CD1c-positive myeloid dendritic cell (primary cell): ENCODE measurements around the gene ETV3L.
"Not testable (repeated sequence)": the region's sequence is repeated elsewhere in the genome, so short reads cannot be mapped to it uniquely, and the experiment has no call there.

ENCODE experiments used
- DNase-seq: peaks from one replicate; pipeline ENCODE4 v3.0.0-alpha.2; 2016; ENCODE audit errors: extremely low spot score

ETV3L gene

DNA sequence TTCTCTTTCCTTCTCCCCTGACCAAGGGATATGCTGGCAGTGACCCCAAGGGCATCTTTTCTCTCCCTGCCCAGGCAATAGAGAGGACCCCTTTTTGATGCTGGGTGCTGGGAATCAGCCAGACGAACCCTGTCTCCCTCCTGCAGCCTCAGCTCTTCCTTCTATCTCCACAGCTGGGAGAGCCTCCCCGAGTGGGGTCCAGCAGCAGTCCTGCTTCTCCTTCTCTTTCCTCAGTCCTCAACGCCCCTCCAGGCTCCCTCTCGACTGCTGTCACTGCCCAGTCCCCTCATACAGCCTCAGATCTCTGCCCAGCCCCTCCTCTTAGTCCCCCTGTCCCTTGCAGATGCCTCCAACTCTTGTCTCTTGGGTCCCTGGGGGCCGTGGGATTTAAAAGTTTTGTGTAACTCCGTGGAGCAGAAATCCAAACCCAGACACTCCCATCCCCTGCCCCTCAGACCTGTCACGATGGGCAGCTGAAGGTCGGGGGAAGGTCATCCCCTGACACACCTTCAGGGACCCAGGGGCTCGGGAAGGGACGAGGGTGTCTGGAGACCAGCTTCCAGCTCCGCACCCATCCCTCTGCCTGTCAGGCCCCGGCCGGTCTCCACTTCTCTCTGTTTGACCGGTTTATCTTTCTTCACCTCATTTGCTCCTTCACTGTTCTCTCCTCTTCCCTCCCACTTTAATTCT lies 5.8 kb upstream of the ETV3L start:
- no peak for DNase-seq

DNA sequence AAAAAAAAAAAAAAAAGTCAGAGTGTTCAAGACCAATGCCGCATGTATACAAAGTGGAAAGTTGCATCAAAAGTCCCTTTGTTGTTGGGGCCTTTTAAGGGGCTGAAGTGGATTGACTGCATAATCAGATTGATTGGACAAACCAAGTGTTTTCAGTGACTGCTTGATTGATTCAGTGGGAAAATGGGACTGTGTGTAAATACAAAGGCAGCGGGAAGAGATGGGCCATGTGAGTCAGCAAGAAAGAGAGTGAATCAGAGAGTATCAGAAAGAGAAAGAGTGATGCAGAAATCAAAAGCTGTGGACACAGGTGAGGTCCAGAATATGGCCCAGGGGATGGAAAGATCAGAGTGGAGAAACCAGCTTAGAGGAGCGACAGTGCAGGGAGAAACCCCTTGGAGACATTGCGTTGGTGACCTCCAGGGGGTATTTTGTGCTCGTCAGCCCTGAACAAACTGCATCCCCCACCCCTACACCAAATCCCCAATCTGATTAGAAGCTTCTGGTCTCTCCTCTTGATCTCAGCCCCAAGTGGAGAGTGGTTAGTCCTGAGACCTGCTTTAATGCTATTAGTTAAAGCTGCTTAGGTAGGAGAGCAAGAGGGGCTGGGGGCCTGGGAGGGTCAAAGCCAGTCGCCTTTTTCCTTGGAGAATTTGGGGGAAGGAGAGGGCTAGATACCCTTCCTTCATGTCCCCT lies 5.1 kb upstream of the ETV3L start:
- DNase-seq: no peak

DNA sequence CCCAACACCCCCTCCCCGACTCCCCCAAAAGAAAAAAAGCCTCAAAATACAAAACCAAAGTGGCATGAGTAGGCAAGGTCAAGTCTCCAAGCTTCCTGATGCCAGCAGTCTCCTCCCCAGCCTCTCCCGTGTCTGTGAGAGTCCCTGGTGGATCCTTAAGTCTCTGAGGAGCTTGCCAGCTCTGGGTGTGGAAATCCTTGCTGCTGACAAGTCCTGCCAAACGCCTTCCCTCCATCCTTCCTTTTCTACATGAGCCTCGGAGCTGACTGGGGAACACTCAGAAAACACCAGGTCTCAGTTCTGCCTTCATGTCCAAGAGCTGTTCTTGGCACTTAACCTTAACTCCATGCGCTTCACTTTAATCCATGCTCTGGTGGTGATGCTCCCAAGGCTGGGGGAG lies 3.7 kb upstream of the ETV3L start:
- no peak for DNase-seq

DNA sequence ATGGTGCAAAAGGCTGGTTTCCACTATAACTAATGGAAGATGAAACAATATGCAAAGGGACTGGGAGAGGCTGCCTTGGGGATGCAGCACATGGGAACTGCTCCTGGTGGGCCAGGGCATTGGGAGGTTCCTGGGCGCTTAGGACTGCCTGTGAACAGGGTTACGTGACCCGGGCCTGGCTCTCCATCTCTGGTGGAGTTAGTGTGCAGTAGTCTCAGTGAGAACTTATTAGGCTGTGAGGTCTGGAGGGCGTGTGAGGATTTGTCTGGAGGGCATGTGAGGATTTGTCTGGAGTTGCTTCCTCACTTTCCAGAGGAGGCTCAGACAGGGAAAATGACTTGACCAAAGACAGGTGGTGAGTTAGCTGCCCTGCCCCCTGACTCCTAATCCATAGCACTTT lies 1.5 kb upstream of the ETV3L start:
- no peak for DNase-seq

DNA sequence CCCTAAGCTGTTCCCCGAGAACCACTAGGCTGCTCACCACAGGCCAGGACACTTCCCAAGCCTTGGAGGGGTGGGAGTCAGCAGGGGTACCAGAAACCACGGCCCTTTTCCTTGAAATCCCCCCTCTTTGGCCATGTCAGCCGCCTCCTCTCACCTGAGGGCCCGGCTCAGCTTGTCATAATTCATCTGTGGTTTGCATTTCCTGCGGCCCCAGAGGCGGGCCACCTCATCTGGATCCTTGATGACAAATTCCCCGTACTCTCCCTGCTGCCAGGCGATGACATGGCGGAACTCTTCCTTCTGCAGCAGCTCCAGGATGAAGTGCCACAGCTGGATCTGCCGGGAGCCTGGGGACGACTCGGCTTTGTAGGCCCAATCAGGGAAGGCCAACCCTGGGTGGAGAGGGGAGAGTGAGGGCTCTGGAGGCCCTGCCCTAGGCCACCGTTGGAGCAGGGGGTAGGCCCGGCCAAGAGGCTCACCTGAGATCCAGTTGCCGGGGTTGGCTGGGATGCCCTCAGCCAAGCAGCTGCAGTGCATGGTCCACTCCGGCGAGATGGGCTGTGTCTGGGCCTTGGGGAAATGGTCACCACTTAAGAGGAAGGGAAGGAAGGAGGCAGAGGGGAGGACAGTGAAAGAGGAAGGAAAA lies 498 bp downstream of the ETV3L start:
- DNase-seq: not testable (repeated sequence)

DNA sequence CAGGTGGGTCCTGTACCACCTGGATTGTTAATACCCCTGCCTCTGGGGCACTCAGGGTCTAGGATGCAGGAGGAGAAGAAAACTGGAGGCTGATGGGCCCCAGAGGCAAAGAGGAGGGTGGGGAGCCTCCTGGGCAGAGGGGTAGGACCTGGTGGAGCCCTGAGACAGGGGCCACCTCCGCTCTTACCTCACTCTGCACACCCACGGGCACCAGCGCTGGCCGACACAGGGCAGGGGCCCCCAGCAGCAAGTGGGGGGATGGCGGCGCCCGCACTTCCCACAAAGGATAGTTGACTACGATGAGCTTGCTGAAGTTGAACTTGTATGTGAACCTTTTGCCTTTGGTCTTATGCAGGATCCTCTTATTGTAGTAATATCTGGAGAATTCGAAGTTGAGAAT lies 1.1 kb downstream of the ETV3L start:
- DNase-seq: no peak

DNA sequence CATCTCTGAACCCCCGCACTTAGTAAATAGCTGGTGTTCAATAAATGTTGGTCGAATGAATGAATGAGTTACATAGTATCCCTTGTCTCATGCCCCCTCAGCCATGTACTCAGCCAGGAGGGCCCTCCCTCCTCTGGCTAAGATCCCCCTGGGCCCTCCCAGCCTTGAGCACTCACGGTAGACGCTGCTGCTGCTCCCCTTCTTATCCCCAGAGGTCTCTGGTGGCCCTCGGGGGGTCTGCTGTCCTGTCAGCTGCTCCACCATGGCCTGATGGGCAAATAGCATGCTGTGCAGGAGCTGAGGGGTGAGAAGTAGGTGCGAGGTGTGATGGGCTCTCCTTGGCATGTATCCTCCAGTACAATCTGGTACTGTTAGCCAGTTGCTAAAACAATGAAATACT lies 1.9 kb downstream of the ETV3L start:
- no peak for DNase-seq

DNA sequence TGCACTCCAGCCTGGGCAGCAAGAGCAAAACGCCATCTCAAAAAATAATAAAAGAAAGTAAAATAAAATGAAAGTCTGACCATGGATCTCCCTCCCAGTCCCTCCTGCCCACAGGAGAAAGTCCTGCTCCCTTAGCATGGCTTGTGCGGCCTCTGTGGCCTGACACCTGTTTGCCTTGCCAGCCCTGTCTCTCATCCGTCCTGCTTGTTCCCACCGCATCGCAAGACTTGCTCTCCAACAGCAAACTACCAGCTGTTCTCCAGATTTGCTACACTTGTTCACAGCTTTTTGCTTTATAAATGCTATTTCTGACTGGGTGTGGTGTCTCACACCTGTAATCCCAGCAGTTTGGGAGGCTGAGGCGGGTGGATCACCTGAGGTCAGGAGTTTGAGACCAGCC lies 2.7 kb downstream of the ETV3L start:
- no peak for DNase-seq

DNA sequence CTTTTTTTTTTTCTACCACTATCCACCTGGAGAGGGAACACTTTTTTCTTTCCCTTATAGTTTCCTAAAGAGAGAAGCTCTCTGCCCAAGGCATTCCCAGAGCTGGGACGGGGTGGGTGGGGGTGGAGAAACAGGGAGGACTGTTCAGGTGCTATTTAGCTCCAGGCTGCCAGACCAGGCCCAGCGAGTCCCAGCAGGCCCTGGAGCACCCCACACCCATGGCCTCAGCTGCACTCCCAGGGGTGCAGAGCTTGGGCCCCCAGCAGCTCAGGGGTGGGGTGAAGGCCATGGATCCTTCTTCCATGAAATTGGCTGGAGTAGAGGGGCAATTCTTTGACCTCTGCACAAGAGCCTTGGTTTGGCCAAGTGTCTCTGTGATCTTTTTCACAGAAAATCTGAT lies 4.1 kb downstream of the ETV3L start:
- no peak for DNase-seq

DNA sequence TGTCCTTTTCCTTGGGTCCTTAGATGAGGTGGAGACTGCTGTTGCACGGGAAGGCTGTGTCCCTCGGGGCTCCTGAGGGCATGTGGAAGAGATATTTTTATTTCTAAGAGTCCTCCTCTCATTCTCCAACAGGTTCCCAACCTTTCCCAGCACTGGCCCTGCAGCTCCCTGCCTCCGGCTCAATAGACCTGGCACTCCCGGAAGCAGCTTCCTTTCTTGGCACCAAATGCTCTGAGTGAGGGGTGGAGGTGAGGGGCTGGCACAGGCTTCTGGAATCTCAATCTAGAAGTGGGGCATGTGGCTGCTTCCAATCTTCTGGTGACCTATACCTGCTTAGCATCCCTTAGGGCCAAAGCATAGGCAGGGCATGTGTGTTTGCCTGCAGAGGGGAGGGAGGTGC lies 4.5 kb downstream of the ETV3L start:
- DNase-seq: no peak

DNA sequence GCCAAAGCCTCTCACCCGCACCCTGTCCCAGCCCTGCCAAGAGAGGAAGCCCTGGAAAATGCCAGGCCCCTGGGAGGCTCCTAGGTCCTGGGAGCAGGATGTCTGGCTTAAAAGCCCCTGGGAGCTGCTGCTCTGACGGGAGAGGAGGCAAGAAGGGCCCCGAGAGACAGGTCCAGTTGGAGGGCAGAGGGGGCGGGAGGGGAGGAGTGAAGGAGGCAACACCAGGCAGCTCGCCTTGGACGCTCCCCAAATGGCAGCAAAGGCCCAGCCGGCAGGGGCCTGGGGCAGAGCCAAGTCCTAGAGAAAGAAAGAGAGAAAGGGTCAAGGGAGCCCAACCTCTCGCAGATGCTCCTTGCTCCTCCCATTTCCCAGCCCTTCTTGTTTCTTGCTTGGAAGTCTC lies 6.8 kb downstream of the ETV3L start:
- DNase-seq: no peak

DNA sequence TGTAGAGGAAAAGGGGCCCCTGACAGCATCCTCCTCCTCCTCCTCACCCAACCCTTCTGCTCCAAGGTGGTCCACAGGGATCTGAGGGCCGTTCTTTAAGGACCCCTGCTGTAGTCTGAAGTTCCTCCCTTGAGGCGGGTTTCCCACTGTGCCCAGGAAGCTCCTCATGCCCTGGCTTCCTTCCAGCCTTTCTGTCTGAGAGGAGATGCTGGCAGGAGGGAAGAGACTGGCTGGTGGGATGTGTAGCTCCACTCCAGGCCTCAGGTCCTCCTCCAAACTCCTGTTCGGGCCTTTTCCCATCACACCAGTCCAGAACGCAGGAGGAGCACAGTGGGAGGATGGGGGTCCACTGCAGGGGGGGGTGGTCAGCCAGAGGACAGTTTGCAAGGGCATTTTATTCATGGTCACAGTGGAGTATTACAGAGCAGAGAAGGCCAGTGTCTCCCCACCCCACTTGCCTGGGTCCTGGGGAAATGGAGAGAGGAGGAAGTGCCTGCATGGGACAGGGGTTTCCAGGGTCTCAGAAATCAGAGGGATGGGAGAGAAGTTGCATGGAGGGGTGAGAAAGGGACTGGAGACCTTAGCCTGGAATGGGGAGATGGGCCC lies 7.8 kb downstream of the ETV3L start:
- DNase-seq: no peak

DNA sequence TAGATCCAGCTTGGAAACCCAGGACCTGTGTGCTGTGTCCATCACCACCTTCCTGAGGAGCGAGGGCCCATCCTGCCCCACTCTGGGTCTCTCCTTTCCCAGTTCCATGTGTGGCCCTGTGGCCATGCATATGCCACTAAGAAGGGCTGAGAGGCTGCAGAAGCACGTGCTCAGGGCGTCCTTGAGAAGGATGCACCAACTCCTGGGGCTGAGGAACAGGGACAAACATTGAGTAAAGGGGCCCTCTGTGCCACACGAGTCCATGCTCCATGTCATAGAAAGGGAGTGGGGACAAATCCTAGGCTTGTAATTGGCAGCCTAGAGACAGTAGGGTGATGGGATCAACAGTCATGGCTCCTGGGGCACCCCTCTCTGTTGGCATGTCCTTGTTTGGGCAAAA lies 8.4 kb downstream of the ETV3L start:
- no peak for DNase-seq

DNA sequence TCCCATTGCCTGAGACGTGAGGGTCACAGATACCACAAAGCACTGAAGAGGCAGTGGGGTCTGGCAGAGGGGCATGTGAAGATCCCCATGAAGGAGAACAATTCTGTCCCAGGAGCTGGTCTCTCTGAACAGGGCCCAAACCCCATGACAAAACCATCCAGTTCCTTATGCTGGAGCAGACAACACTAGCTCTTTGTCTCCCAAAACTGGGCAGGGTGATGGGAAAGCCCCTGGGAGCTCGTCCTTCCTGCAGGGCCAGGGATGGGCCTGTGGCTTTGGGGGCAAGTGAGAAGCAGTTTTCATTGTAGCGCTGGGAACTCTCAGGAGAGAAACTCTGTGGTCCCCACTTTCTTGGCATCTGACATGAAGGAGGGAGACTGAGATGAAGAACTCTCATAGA lies 8.8 kb downstream of the ETV3L start:
- no peak for DNase-seq

DNA sequence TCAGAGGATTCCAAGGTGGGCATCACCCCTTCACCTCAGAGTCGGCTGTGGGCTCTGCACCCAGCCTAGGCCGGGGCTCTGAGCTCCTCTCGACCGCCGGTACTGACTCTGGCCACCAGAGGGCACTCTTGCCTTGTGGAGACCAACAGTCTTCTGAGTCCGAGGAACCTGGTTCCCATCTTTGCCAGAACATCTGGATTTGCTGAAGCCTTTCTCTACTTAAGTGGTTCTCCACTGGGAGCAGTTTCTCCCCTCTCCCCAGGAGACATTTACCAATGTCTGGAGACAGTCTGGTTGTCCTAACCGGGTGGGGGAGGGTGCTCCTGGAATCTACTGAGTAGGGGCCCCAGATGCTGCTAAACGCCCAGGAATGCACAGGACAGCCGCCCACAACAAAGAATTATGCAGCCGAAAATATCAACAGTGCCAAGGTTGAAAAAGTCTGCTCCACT lies 9.4 kb downstream of the ETV3L start:
- peak; percentile 90 for DNase-seq

DNA sequence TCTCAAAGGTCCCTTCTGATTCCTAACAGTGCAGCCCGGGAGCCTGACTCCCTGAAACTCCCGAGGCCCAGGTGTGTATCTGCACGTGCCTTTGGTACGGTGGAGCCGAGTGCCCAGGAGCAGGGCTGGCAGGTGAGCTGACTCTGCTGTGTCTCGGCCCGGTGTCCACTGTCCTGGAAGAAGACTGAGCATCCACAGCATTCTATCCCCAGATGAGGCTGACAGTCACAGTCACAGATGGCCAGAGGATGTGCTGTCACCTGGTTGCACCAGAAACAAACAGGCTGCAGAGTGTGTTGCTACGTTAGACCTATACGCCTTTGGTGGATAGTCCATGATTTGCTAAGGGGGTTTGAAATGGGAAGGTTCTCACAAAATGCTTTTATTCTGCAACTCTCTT lies 9.8 kb downstream of the ETV3L start:
- no peak for DNase-seq

DNA sequence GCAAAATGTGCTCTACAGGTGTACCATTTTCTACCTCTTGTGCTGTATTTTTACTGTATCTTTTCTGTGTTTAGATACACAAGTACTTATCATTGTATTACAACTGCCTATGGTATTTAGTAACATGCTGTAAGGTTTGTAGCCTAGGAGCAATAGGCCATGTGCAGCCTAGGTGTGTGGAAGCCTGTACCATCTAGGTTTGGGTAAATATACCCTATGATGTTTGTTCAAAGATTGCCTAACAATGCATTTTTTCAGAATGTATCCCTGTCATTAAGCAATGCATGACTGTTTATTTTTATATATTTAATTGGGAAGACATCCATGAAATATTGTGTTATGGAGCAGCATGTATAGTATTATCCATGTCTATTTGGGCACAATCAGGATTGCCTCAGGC lies 11.0 kb downstream of the ETV3L start:
- DNase-seq: no peak

DNA sequence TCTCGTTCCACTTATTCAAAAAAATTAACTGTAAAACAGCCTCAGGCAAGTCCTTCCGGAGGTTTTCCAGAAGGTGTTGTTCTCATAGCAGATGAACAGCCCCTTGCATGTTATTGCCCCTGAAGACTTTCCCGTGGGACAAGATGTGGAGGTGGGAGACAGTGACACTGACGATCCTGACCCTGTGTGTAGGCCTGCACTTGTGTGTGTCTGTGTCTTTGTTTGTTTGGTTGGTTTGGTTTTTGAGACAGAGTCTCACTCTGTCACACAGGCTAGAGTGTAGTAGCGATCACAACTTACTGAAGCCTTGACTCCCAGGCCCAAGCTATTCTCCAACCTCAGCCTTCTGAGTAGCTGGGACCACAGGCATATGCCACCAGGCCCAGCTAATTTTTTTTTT lies 12.6 kb downstream of the ETV3L start:
- no peak for DNase-seq

DNA sequence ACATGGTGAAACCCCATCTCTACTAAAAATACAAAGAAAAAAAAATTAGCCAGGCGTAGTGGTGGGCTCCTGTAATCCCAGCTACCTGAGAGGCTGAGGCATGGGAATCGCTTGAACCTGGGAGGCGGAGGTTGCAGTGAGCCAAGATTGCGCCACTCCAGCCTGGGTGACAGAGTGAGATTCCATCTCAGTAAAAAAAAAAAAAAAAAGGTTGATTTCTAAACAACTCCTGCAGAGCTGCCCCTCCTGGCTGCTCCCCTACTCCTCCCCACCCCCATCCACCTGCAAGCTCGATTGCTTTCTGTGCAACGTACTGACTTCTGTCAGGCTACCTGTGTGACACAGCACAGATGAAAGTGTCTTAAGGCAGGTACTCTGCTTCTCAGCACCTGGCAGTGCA lies 13.3 kb downstream of the ETV3L start:
- DNase-seq: no peak

DNA sequence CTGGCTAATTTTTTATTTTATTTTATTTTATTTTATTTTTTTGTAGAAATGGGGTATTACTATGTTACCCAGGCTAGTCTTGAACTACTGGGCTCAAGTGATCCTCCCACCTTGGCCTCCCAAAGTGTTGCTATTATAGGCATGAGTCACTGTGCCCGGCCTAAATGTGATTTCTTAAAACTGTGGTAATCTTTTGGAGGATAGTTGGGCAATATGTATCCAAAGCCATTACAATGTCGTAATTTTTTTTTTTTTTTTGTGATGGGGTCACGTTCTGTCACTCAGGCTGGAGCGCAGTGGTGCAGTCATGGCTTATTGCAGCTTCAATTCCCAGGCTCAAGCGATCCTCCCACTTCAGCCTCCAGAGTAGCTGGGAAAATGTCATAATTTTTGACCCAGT lies 14.2 kb downstream of the ETV3L start:
- DNase-seq: peak; percentile 17

DNA sequence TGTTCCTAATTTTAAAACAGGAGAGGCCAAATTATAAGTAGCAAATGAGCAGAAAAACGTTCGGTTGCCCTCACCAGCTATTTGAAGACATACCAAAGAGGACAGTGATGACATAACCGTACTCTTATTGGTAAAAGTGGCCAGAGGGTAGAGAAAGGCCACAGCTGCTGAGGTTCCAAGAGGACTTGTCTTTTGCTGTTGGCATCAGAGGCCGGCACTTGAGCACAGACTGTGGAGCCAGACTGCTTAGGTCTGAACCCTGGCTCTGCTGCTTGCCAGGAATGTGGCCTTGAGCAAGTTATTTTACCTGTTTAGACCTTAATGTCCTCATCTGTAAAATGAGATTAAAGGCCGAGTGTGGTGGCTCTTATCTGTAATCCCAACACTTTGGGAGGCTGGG lies 14.9 kb downstream of the ETV3L start:
- no peak for DNase-seq

DNA sequence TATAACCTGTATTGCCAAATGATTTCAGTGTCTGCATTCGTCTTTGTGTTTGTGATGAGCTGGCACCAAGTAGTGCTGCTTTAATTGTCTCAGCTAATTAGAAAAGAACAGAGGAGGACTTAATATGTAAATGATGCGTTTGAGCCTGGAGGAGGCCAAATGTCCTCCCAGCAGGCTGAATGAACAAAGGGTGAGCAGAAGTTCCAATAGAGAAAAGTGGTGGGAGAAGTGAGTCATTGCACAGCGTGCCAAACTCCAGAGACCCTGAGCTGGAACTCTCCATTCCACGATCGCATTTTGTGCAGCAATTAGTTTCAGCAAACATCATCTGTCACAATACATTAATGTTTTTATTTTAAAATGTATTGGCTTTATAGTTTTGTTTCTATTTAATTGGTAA lies 17.9 kb downstream of the ETV3L start:
- DNase-seq: no peak

DNA sequence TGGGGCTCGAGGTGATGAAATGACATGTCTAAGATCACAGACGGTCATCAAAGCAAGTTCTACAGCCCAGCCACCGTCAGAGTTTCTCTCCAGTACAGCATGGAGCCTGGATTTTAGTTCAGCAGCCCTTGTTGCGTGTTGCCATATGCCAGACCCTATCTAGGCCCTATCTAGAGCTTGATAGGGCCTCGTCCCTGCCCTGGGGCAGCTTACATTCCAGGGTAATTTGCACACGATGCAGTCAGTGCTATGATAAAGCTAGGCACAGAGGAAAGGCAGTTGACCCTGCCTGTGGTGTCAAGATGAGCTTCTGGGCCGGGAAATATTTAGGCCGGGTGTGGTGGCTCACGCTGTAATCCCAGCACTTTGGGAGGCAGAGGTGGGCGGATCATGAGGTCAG lies 18.9 kb downstream of the ETV3L start:
- no peak for DNase-seq
